ENCODE measurements around the gene POU2F3.

- TF ChIP-seq CTCF (IDR thresholded peaks at IDR 0.05 in 4 of 5, conservative IDR thresholded peaks at IDR 0.05 in 1 of 5) (no peak), POLR2A (IDR thresholded peaks at IDR 0.05) (no peak)
Observed at GRCh38 chr11:120330045-120330444, 90.1 kb downstream of the POU2F3 start.

All from gastrocnemius medialis (tissue), 4 donors.